CD8-positive, alpha-beta memory T cell (primary cell): ENCODE data around the gene NELL2. TPM values are rescaled to one million over a fixed set of nuclear protein-coding genes. Genes with fewer than 3 reads are reported as not detected.

ENCODE experiments used
- CTCF ChIA-PET: fragments of 350-600 bp; sonication (Branson Sonifier 250); formaldehyde crosslinking; loops from one replicate; lab custom pipeline; 2021; ENCODE audit warnings: antibody characterized with exemption; lab: Charles Lee
- POLR2A ChIA-PET: fragments of 350-600 bp; sonication (Branson Sonifier 250); formaldehyde crosslinking; loops from one replicate; lab custom pipeline; 2021; ENCODE audit warnings: antibody characterized with exemption; lab: Charles Lee
- DNase-seq, 5 donors: peaks; one replicate each; pipeline versions ENCODE4 v3.0.0 to v3.0.0-alpha.2; 2020 to 2022; ENCODE audit warnings: mixed read lengths in 1 of 5
- H3K27ac ChIP-seq: one replicate; pipeline ENCODE4 v1.7.0; 2013; ENCODE audit warnings: low read depth, mild to moderate bottlenecking, low read length, moderate library complexity
- H3K27me3 ChIP-seq: 2 replicates; pipeline ENCODE4 v1.7.0; 2013; ENCODE audit warnings: low read length, mild to moderate bottlenecking; ENCODE audit not compliant: insufficient read depth, poor library complexity, severe bottlenecking
- H3K36me3 ChIP-seq: 2 replicates; pipeline ENCODE4 v1.7.0; 2013; ENCODE audit warnings: mild to moderate bottlenecking, low read length, moderate library complexity; ENCODE audit not compliant: insufficient read depth
- H3K4me1 ChIP-seq: 2 replicates; pipeline ENCODE4 v1.7.0; 2013; ENCODE audit warnings: mild to moderate bottlenecking, low read length, moderate library complexity; ENCODE audit not compliant: insufficient read depth
- H3K4me3 ChIP-seq: 2 replicates; pipeline ENCODE4 v1.7.0; 2013; ENCODE audit warnings: mild to moderate bottlenecking, low read length
- H3K9me3 ChIP-seq: 2 replicates; pipeline ENCODE4 v1.7.0; 2013; ENCODE audit warnings: mild to moderate bottlenecking, low read length
- H3K27ac Mint-ChIP-seq, 8 donors: one replicate each; pipeline ENCODE4 v1.8.0; 2020 to 2021; ENCODE audit warnings: mixed read lengths in 8 of 8, mild to moderate bottlenecking in 6 of 8, inconsistent platforms in 3 of 8, moderate library complexity in 3 of 8
- H3K27me3 Mint-ChIP-seq, 2 donors: one replicate each; pipeline ENCODE4 v1.8.0; 2020 to 2021; ENCODE audit warnings: mixed read lengths in 2 of 2, mild to moderate bottlenecking in 1 of 2, moderate library complexity in 1 of 2
- H3K36me3 Mint-ChIP-seq, 3 donors: one replicate each; pipeline ENCODE4 v1.8.0; 2020 to 2021; ENCODE audit warnings: mixed read lengths in 3 of 3, inconsistent platforms in 1 of 3, mild to moderate bottlenecking in 1 of 3
- H3K4me1 Mint-ChIP-seq, 3 donors: one replicate each; pipeline ENCODE4 v1.8.0; 2020 to 2021; ENCODE audit warnings: mixed read lengths in 3 of 3, inconsistent platforms in 1 of 3, mild to moderate bottlenecking in 1 of 3
- H3K4me3 Mint-ChIP-seq, 7 donors: one replicate each; pipeline ENCODE4 v1.8.0; 2020 to 2021; ENCODE audit warnings: mixed read lengths in 7 of 7, mild to moderate bottlenecking in 6 of 7, moderate library complexity in 4 of 7, inconsistent platforms in 2 of 7
- H3K9me3 Mint-ChIP-seq, 5 donors: one replicate each; pipeline ENCODE4 v1.8.0; 2020 to 2022; ENCODE audit warnings: mixed read lengths in 5 of 5, mild to moderate bottlenecking in 3 of 5, moderate library complexity in 2 of 5, inconsistent platforms in 1 of 5
- polyA plus RNA-seq: library from polyadenylated mRNA; unstranded; fragments of 300-500 nt; fragmentation: Illumina TruSeq; gene quantifications from one replicate; pipeline ENCODE4 v1.2.3, GENCODE V29; 2021
- total RNA-seq, 2 experiments: library from RNA; stranded (reverse); gene quantifications; one replicate each; pipeline ENCODE4 v1.2.3, GENCODE V29; 2021

Gene NELL2
- total and polyA plus RNA-seq, 3 experiments from 2014 or later, result 60.2 to 203 (median 67.0) TPM

DNA sequence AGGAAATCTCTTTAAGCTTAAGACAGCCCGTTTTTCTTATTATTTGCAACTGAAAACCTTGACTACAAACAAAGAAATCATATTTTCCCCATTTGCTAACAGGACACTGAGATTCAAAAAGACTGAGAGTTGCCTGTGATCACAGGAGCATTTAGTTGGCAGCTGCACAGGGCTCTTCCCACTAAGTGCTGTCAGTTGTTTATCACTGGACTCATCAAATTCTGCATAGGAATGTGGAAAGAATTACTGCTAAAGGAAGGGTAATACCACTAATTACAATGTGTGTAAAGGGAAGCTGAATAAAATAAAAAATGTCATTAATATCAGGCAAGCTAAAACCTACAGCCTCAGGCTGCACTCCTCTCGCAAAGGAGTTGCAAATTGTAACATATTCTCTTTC, 226.4 kb downstream of the NELL2 start:
- Mint-ChIP-seq H3K4me1 (peaks cover 13 to 38% (median 33%) of the 10 kb centered on the region in 3 donors), H3K27ac (peak overlapping the region in 1 of 8 donors; percentile 2), H3K27me3 (peaks cover 0 to 2% of the 10 kb centered on the region in 2 donors), H3K9me3 (no peaks in the 10 kb centered on the region), H3K36me3 (peaks cover 0 to 21% (median 9%) of the 10 kb centered on the region in 3 donors), H3K4me3 (no peak overlapping the region)
- Histone ChIP-seq H3K4me1 (no peaks in the 10 kb centered on the region), H3K27ac (no peak overlapping the region), H3K9me3 (no peaks in the 10 kb centered on the region), H3K4me3 (no peak overlapping the region), H3K27me3 (no peaks in the 10 kb centered on the region), H3K36me3 (no peaks in the 10 kb centered on the region)
- DNase-seq, result no peak
- POLR2A ChIA-PET, result no interaction called here
- CTCF ChIA-PET, result no interaction called here

DNA sequence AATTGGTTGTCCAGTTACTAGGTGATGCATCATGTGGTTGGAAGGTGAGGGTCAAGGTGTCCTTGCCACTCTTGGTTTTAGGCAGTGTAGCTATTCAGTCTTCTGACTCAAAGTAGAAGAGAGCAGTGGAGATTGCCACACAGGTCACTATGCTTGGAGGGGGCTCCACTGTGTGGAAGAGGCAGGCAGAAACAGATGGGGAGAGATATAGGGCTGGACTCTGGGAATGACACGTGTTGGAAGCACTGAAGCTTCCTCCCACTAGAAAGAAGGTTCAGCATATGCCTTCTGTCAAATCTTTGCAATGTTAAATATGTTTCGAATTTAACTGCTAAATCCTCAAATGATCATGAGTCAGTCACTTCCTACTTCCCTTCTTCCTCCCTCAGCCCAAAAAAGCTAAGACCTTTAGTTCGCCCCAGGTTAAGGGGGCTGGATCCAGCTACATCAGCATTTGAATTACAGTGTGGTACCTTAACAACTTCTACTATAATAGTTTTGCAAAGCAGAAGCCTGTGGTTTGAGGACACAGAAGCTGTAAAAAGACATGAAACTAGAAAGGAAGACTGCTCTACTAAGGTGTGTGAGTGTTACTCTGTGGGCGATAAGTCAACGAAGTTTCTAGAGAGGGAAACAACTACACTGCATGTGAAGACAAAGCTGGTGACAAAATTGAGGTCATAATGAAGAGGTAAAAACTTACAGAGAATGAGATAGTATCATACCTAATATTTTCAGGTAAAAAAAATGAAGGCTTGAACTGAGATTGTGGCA, 228.0 kb downstream of the NELL2 start:
- Histone ChIP-seq H3K4me3 (no peak overlapping the region), H3K27me3 (no peaks in the 10 kb centered on the region), H3K27ac (no peak overlapping the region), H3K4me1 (no peaks in the 10 kb centered on the region), H3K9me3 (no peaks in the 10 kb centered on the region), H3K36me3 (no peaks in the 10 kb centered on the region)
- peak overlapping the region in 1 of 8 donors; percentile 26 for H3K27ac Mint-ChIP-seq
- CTCF ChIA-PET, result no interaction called here
- H3K4me3 Mint-ChIP-seq, result no peak overlapping the region
- H3K36me3 Mint-ChIP-seq, result peaks cover 0 to 25% (median under 1%) of the 10 kb centered on the region in 3 donors
- H3K4me1 Mint-ChIP-seq, result peaks cover 9 to 32% (median 19%) of the 10 kb centered on the region in 3 donors
- no peaks in the 10 kb centered on the region for H3K9me3 Mint-ChIP-seq
- POLR2A ChIA-PET, result no interaction called here
- H3K27me3 Mint-ChIP-seq, result peaks cover 0 to 2% of the 10 kb centered on the region in 2 donors
- no peak for DNase-seq

GRCh38 chr12:44640427-44641190, 235.5 kb downstream of the NELL2 start:
- CTCF ChIA-PET, result no interaction called here
- Histone ChIP-seq H3K27ac (no peak overlapping the region), H3K9me3 (no peaks in the 10 kb centered on the region), H3K36me3 (no peaks in the 10 kb centered on the region), H3K4me1 (no peaks in the 10 kb centered on the region), H3K4me3 (no peak overlapping the region), H3K27me3 (no peaks in the 10 kb centered on the region)
- no peaks in the 10 kb centered on the region for H3K27me3 Mint-ChIP-seq
- POLR2A ChIA-PET, result no interaction called here
- H3K4me1 Mint-ChIP-seq, result no peaks in the 10 kb centered on the region
- H3K4me3 Mint-ChIP-seq, result no peak overlapping the region
- H3K9me3 Mint-ChIP-seq, result peaks cover 0 to 4% (median 1%) of the 10 kb centered on the region in 5 donors
- DNase-seq, result no peak
- H3K27ac Mint-ChIP-seq, result no peak overlapping the region
- peaks cover 23 to 54% (median 38%) of the 10 kb centered on the region in 3 donors for H3K36me3 Mint-ChIP-seq

- ChIA-PET POLR2A (no interaction called here), CTCF (no interaction called here)
Measured at GRCh38 chr12:44637875-44638274, 238.2 kb downstream of the NELL2 start.

GRCh38 chr12:44628180-44628579, 247.9 kb downstream of the NELL2 start:
- Histone ChIP-seq H3K36me3 (no peaks in the 10 kb centered on the region), H3K27me3 (no peaks in the 10 kb centered on the region), H3K4me1 (no peaks in the 10 kb centered on the region), H3K9me3 (no peaks in the 10 kb centered on the region), H3K4me3 (no peak overlapping the region), H3K27ac (no peak overlapping the region)
- peak overlapping the region in 1 of 8 donors; percentile 31 for H3K27ac Mint-ChIP-seq
- H3K9me3 Mint-ChIP-seq, result no peaks in the 10 kb centered on the region
- peaks cover 3 to 22% (median 15%) of the 10 kb centered on the region in 3 donors for H3K4me1 Mint-ChIP-seq
- ChIA-PET CTCF (no interaction called here), POLR2A (no interaction called here)
- no peak overlapping the region for H3K4me3 Mint-ChIP-seq
- H3K27me3 Mint-ChIP-seq, result no peaks in the 10 kb centered on the region
- no peak for DNase-seq
- peaks cover 5 to 46% (median 18%) of the 10 kb centered on the region in 3 donors for H3K36me3 Mint-ChIP-seq

More at GRCh38 chr12:44637875-44638274, 238.2 kb downstream of the NELL2 start:
- H3K4me3 Mint-ChIP-seq, result no peak overlapping the region
- Histone ChIP-seq H3K9me3 (no peaks in the 10 kb centered on the region), H3K27me3 (no peaks in the 10 kb centered on the region), H3K36me3 (no peaks in the 10 kb centered on the region), H3K4me1 (no peaks in the 10 kb centered on the region), H3K4me3 (no peak overlapping the region), H3K27ac (no peak overlapping the region)
- H3K9me3 Mint-ChIP-seq, result peaks cover 0 to 4% (median 1%) of the 10 kb centered on the region in 5 donors
- H3K36me3 Mint-ChIP-seq, result peaks cover 23 to 48% (median 38%) of the 10 kb centered on the region in 3 donors
- H3K27ac Mint-ChIP-seq, result no peak overlapping the region
- H3K27me3 Mint-ChIP-seq, result no peaks in the 10 kb centered on the region
- no peak for DNase-seq
- H3K4me1 Mint-ChIP-seq, result peaks cover 0 to 9% (median 8%) of the 10 kb centered on the region in 3 donors

DNA sequence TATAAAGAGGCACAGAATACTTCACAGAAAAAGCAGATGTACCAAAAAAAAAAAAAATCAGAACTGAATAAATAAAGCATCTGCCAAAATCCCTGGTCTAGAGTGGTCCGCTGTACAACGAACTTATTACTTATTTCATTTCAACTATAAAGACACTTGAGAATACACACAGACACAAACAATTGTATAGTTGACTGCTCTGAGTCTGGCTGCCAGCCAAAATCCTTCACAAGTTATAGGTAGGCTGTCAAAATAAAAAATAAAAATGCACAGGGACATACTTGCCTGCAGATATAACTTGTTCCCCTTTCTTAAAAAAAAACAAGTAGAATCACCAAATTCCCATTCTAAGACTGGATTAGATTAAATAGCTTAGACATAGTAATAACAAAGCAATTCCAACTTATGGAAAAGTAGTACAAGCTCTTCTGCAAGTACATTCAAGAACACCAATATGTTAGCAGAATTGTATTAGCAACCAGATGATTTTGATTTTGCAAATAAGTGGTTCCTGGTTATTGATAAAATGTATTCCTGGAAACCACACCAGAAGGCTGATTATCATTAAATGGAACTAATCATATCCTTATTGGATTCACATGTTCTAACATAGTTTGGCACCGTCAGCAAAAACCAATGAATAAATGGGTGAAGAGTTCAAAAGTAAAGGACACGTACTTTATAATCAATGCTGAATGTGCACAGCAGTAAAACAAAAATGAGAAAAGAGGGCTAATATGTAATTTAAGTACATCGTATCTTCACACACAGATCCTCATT, 248.5 kb downstream of the NELL2 start:
- H3K4me1 ChIP-seq, result no peaks in the 10 kb centered on the region
- H3K4me1 Mint-ChIP-seq, result peaks cover 3 to 18% (median 10%) of the 10 kb centered on the region in 3 donors
- H3K4me3 ChIP-seq, result no peak overlapping the region
- no peak for DNase-seq
- peaks cover 5 to 48% (median 18%) of the 10 kb centered on the region in 3 donors for H3K36me3 Mint-ChIP-seq
- POLR2A ChIA-PET, result no interaction called here
- H3K27ac Mint-ChIP-seq, result no peak overlapping the region
- no peaks in the 10 kb centered on the region for H3K27me3 Mint-ChIP-seq
- no peaks in the 10 kb centered on the region for H3K9me3 Mint-ChIP-seq
- no peaks in the 10 kb centered on the region for H3K36me3 ChIP-seq
- CTCF ChIA-PET, result no interaction called here
- no peak overlapping the region for H3K27ac ChIP-seq
- H3K27me3 ChIP-seq, result no peaks in the 10 kb centered on the region
- no peak overlapping the region for H3K4me3 Mint-ChIP-seq
- H3K9me3 ChIP-seq, result no peaks in the 10 kb centered on the region

DNA sequence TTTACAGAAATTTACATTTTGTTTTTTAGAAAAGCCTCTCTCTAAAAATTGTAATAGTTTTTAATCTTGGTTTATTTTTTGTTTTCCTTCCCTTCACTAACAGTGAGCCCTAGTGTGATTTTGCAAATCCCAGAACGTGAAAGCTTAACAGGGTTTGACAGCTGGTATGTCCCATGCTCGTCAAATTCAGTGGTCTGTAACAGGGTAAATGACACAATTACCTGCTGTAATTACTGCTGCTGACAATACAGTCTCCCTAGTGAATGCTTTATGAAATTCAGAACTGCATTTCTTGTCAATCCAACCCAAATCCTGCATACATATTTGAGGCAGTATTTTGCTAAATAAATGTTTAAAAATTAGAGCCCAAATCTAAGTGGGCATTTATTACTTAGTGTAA, 249.2 kb downstream of the NELL2 start:
- Mint-ChIP-seq H3K36me3 (peaks cover 5 to 54% (median 18%) of the 10 kb centered on the region in 3 donors), H3K27ac (no peak overlapping the region), H3K9me3 (no peaks in the 10 kb centered on the region), H3K27me3 (no peaks in the 10 kb centered on the region), H3K4me1 (peaks cover 3 to 18% (median 10%) of the 10 kb centered on the region in 3 donors), H3K4me3 (no peak overlapping the region)
- Histone ChIP-seq H3K4me1 (no peaks in the 10 kb centered on the region), H3K27me3 (no peaks in the 10 kb centered on the region), H3K9me3 (no peaks in the 10 kb centered on the region), H3K4me3 (no peak overlapping the region), H3K27ac (no peak overlapping the region), H3K36me3 (no peaks in the 10 kb centered on the region)
- CTCF ChIA-PET, result no interaction called here
- POLR2A ChIA-PET, result no interaction called here
- DNase-seq, result no peak
